Osteoblast (primary cell): ENCODE measurements around the gene CAMTA1. TPM values are rescaled to one million over a fixed set of nuclear protein-coding genes. Genes with fewer than 3 reads are reported as not detected.

Experiments
- DNase-seq: peaks from one replicate; pipeline ENCODE4 v3.0.0; 2011; ENCODE audit warnings: low spot score, mixed read lengths; ENCODE audit not compliant: insufficient read length; ENCODE audit errors: missing footprints
- H2AFZ ChIP-seq: 2 replicates; pipeline ENCODE4 v1.6.0; 2011; ENCODE audit warnings: mild to moderate bottlenecking, low read length
- H3K27ac ChIP-seq: 2 replicates; pipeline ENCODE4 v1.5.1; 2011; ENCODE audit warnings: mild to moderate bottlenecking, low read depth, low read length, moderate library complexity
- H3K27me3 ChIP-seq: 2 replicates; pipeline ENCODE4 v1.6.0; 2012; ENCODE audit warnings: mild to moderate bottlenecking, control low read depth, inconsistent platforms, low read length, moderate library complexity; ENCODE audit not compliant: insufficient read depth
- H3K36me3 ChIP-seq: 2 replicates; pipeline ENCODE4 v1.5.1; 2011; ENCODE audit warnings: mild to moderate bottlenecking, low read length, control low read depth, moderate library complexity; ENCODE audit not compliant: insufficient read depth
- H3K4me1 ChIP-seq: 2 replicates; pipeline ENCODE4 v1.5.1; 2011; ENCODE audit warnings: mild to moderate bottlenecking, low read length, control low read depth, moderate library complexity; ENCODE audit not compliant: insufficient read depth
- H3K4me2 ChIP-seq: 2 replicates; pipeline ENCODE4 v1.6.0; 2011; ENCODE audit warnings: mild to moderate bottlenecking, low read length; ENCODE audit not compliant: insufficient read depth
- H3K4me3 ChIP-seq: fragments of 200-600 bp; sonication (generic); 3 replicates; pipeline ENCODE4 v1.5.1; 2012; ENCODE audit warnings: mild to moderate bottlenecking, low read length, inconsistent platforms; ENCODE audit not compliant: insufficient read depth
- H3K79me2 ChIP-seq: 2 replicates; pipeline ENCODE4 v1.6.0; 2012; ENCODE audit warnings: mild to moderate bottlenecking, low read length, control low read depth, inconsistent platforms; ENCODE audit not compliant: insufficient read depth
- H3K9me3 ChIP-seq: 2 replicates; pipeline ENCODE4 v1.5.1; 2011; ENCODE audit warnings: low read depth, low read length, control low read depth
- H4K20me1 ChIP-seq: 2 replicates; pipeline ENCODE4 v1.6.0; 2012; ENCODE audit warnings: mild to moderate bottlenecking, low read length, control low read depth; ENCODE audit not compliant: insufficient read depth
- total RNA-seq: library from RNA; depleted of rRNA; stranded (reverse); fragments of >200 nt; gene quantifications from 2 replicates; pipeline ENCODE4 v1.2.3, GENCODE V29; 2012
- TF ChIP-seq, protein P1 (sequence below): IDR thresholded peaks from 2 replicates; pipeline ENCODE4 v1.5.1; 2011; ENCODE audit warnings: mild to moderate bottlenecking, low read depth, low read length, moderate library complexity; ENCODE audit errors: extremely low read depth

The CAMTA1 gene
- total RNA-seq, 1 donor: 47.4 TPM

DNA sequence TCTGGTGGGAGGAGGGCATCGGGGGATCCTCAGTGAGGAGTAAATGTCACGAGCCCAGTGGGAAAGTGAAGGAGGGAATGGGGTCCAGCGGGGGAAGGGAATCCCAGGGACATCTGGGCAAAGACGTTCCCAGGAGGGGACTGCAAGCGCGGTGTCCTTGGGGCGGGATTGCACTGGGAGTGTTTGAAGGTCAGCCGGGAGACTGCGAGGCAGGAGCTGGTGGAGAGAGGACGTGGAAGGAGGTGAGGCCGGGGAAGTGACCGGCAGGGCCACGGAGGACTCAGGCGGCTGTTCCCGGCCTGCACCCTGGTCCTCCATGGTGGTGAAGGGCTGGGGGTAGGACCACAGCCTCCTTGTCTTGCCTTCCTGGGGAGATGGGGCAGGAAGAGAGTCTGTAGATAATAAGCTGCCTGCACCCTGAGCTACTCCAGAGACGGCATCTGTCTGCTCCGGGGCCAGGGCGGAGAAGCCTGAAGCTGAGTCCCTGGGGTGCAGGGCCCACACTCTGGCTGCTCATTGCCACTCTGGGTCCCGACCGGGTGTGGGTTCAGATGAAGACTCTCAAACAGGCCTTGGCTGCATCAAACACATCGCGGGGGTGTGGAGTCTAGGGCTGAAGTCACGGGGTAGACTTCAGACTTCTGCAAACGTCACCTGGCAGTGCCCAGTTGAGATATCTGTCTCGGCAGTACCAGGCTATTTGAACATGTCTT lies 264.8 kb downstream of the CAMTA1 start:
- Histone ChIP-seq H3K4me1 (no peaks in the 10 kb centered on the region), H3K27ac (no peak overlapping the region), H4K20me1 (no peaks in the 10 kb centered on the region), H2AFZ (no peak overlapping the region), H3K27me3 (no peaks in the 10 kb centered on the region), H3K9me3 (no peaks in the 10 kb centered on the region), H3K79me2 (no peaks in the 10 kb centered on the region), H3K36me3 (no peaks in the 10 kb centered on the region), H3K4me3 (no peak overlapping the region), H3K4me2 (no peak overlapping the region)
- TF ChIP-seq, protein P1, sequence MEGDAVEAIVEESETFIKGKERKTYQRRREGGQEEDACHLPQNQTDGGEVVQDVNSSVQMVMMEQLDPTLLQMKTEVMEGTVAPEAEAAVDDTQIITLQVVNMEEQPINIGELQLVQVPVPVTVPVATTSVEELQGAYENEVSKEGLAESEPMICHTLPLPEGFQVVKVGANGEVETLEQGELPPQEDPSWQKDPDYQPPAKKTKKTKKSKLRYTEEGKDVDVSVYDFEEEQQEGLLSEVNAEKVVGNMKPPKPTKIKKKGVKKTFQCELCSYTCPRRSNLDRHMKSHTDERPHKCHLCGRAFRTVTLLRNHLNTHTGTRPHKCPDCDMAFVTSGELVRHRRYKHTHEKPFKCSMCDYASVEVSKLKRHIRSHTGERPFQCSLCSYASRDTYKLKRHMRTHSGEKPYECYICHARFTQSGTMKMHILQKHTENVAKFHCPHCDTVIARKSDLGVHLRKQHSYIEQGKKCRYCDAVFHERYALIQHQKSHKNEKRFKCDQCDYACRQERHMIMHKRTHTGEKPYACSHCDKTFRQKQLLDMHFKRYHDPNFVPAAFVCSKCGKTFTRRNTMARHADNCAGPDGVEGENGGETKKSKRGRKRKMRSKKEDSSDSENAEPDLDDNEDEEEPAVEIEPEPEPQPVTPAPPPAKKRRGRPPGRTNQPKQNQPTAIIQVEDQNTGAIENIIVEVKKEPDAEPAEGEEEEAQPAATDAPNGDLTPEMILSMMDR: no peak
- DNase-seq: peak; percentile 25

DNA sequence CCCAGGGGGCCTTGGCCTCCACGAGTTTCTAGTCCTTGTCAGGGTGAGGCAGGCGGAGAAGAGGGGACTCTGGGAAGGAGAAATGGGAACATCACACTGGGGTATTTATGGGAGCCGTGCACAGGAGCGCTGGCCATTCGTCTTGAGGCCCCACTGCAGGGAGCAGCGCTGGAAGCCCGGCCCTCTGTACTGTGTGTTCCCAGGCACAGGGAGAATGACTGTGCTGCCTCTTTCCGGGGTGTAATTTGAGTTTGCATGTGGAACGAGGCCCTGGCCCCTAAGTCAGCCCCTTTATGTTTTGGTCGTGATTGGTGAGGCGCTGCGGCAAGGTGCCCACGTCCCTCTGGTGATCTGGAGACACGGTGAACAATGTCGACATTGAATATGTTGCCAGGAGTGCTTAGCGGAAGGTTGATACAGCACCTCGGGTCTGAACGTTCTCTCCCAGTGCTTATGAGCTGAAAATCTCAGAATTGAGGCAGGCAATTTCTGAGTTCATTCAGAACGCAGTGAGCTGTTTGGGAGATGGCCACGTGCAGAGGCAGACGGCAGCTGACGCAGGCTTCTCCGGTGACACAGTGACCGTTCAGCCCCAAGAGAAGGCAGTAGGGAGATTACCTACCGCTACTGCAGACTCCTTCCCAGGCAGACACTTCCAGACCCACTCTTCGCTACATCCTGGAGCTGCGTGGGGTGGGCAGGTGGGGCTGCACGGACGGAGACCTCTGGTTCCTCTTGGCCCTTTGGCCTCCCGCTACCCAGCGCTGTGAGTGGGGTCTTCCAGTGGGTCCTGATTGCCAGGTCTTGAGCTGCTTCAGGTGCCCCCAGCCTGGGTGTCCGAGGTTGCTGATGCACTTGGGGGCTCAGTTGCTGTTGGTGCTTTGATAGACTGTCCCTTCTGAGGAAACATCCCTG lies 265.8 kb downstream of the CAMTA1 start:
- Histone ChIP-seq H3K9me3 (no peaks in the 10 kb centered on the region), H3K27me3 (no peaks in the 10 kb centered on the region), H3K27ac (no peak overlapping the region), H2AFZ (no peak overlapping the region), H3K79me2 (no peaks in the 10 kb centered on the region), H3K4me3 (no peak overlapping the region), H3K4me1 (no peaks in the 10 kb centered on the region), H3K4me2 (no peak overlapping the region), H4K20me1 (no peaks in the 10 kb centered on the region), H3K36me3 (no peaks in the 10 kb centered on the region)
- DNase-seq: peak; percentile 27
- TF ChIP-seq, protein P1: no peak

DNA sequence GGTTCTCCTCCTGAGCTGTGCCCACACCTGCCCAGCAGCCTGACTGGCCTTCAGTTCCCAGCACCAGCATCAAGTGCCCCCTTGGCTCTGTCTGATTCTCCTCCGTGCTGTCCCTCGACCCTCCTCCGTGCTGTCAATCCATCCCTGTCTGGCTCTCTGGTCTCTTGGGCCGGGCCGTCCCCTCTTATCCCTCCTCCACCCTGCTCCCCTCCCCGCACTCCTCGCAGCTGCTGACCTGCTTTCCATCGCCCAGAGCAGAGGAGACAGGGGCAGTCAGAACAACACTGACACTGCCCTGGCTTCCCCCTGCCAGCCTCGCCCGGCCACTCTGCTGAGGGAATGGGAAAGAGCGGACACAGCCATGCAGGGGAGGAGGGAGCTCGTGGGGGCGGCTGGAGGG lies 267.4 kb downstream of the CAMTA1 start:
- Histone ChIP-seq H3K4me2 (no peak overlapping the region), H2AFZ (no peak overlapping the region), H3K4me3 (no peak overlapping the region), H3K27ac (no peak overlapping the region), H4K20me1 (no peaks in the 10 kb centered on the region), H3K4me1 (no peaks in the 10 kb centered on the region), H3K36me3 (no peaks in the 10 kb centered on the region), H3K9me3 (no peaks in the 10 kb centered on the region), H3K27me3 (no peaks in the 10 kb centered on the region), H3K79me2 (no peaks in the 10 kb centered on the region)
- TF ChIP-seq, protein P1: no peak
- DNase-seq: no peak

DNA sequence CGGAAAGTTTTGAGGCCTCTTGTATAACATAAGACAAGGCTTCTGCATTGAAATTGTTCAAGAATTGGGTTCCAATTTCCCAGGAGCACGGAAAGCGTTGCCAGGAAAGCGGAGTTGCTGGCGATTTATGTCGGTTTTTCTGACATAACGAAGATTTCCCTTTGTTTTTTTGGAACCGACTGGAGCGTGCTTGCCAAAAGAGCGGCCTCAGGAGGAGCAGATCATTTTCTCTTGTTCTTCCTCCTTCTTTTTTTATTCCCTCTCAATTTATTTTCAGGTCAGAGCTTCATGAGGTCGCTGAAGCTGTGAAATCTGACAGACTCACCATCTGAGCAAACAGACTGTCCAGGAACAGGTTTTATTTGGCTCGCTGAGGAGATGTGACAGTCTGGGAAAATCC lies 275.5 kb downstream of the CAMTA1 start:
- Histone ChIP-seq H3K27me3 (peaks cover 8% of the 10 kb centered on the region), H3K4me1 (no peaks in the 10 kb centered on the region), H3K4me3 (no peak overlapping the region), H3K79me2 (no peaks in the 10 kb centered on the region), H3K9me3 (no peaks in the 10 kb centered on the region), H2AFZ (no peak overlapping the region), H3K27ac (no peak overlapping the region), H4K20me1 (no peaks in the 10 kb centered on the region), H3K36me3 (no peaks in the 10 kb centered on the region), H3K4me2 (no peak overlapping the region)
- DNase-seq: peak; percentile 13
- TF ChIP-seq, protein P1: no peak
